Liver (tissue), 3 donors: Measurements from ENCODE around the gene MAB21L2.

Experiments
- CTCF ChIP-seq: fragments of 150-350 bp; IDR thresholded peaks from 2 replicates; pipeline ENCODE4 v1.5.1; 2017; ENCODE audit warnings: improper control_type of control experiment, low read depth, low read length; ENCODE audit not compliant: missing input control
- FOXA1 ChIP-seq: IDR thresholded peaks from 2 replicates; pipeline ENCODE4 v1.6.1; 2016; ENCODE audit warnings: antibody characterized with exemption
- NR2F2 ChIP-seq: IDR thresholded peaks from 2 replicates; pipeline ENCODE4 v1.6.1; 2016; ENCODE audit warnings: antibody characterized with exemption
- donor health status: healthy.
- donor health status: healthy.

GRCh38 chr4:150546286-150546685, 35.7 kb upstream of the MAB21L2 start:
- TF ChIP-seq NR2F2 = no peak
- no peak for TF ChIP-seq CTCF
- no peak for TF ChIP-seq FOXA1
